Renal cortex interstitium (tissue), 11 donors: Measurements from ENCODE around the gene MAGEA2B. TPM values are rescaled to one million over a fixed set of nuclear protein-coding genes. Genes with fewer than 3 reads are reported as not detected.
"Not testable (repeated sequence)": the region's sequence is repeated elsewhere in the genome, so short reads cannot be mapped to it uniquely, and the experiment has no call there.

Experiments
- DNase-seq, 11 donors: peaks; one replicate each; pipeline ENCODE4 v3.0.0-alpha.2; 2013; ENCODE audit warnings: low read depth in 9 of 11, low spot score in 4 of 11; ENCODE audit errors: extremely low read depth in 1 of 11
- polyA plus RNA-seq, 3 donors: library from polyadenylated mRNA; unstranded; fragments of 120-200 nt; gene quantifications; one replicate each; pipeline ENCODE4 v1.2.1, GENCODE V29; 2013; ENCODE audit not compliant: insufficient read length in 3 of 3

The MAGEA2B gene
- polyA plus RNA-seq, 3 donors = not detected

- not testable (repeated sequence) for DNase-seq
Observed at GRCh38 chrX:152753686-152754650, 39.5 kb downstream of the MAGEA2B start, which contains the start of gene MAGEA2. Gene MAGEA2 (minus strand): TSS chrX:152753842. CDS start chrX:152751363, 2,479 bp downstream.

GRCh38 chrX:152754871-152755270 lies 40.4 kb downstream of the MAGEA2B start:
- DNase-seq = not testable (repeated sequence)

GRCh38 chrX:152758918-152759317 lies 44.5 kb downstream of the MAGEA2B start, which contains the start of gene CSAG3:
Gene CSAG3 (plus strand): TSS chrX:152759218.
- DNase-seq = not testable (repeated sequence)

GRCh38 chrX:152759544-152759943 lies 45.1 kb downstream of the MAGEA2B start:
- not testable (repeated sequence) for DNase-seq

GRCh38 chrX:152761582-152761981 lies 47.2 kb downstream of the MAGEA2B start:
- DNase-seq = not testable (repeated sequence)

- not testable (repeated sequence) for DNase-seq
Observed at GRCh38 chrX:152766562-152766961, 52.1 kb downstream of the MAGEA2B start.

Other genes with a start within 250 kb of the MAGEA2B start
- 1 to 10 TPM; 1.2 to 1.6 (median 1.3) TPM for gene GABRQ, start 76.7 kb upstream of the MAGEA2B start, polyA plus RNA-seq
- not detected for gene MAGEA3, start 15.8 kb upstream of the MAGEA2B start, polyA plus RNA-seq
- not detected for gene CSAG2, start 5.4 kb upstream of the MAGEA2B start, polyA plus RNA-seq
- gene CSAG1, start 19.1 kb downstream of the MAGEA2B start, polyA plus RNA-seq = not detected
- gene MAGEA12, start 19.1 kb downstream of the MAGEA2B start, polyA plus RNA-seq = not detected
- gene MAGEA2, start 39.2 kb downstream of the MAGEA2B start, polyA plus RNA-seq = not detected
- gene CSAG3, start 44.6 kb downstream of the MAGEA2B start, polyA plus RNA-seq = not detected
- gene MAGEA6, start 55.1 kb downstream of the MAGEA2B start, polyA plus RNA-seq = not detected
- 100 to 1,000 TPM; 114 to 130 (median 114) TPM for gene CETN2, start 116.1 kb downstream of the MAGEA2B start, polyA plus RNA-seq
- gene NSDHL, start 116.4 kb downstream of the MAGEA2B start, polyA plus RNA-seq = 10 to 100 TPM; 30.0 to 32.8 (median 30.9) TPM
- 10 to 100 TPM; 37.3 to 52.4 (median 48.5) TPM for gene ZNF185, start 183.4 kb downstream of the MAGEA2B start, polyA plus RNA-seq